Activated naive CD4-positive, alpha-beta T cell treated with anti-CD3 and anti-CD28 coated beads, Interleukin-2, amount 10 ng/mL, durations not matched to agents 7 days and 5 days (primary cell): ENCODE data around the gene NOXO1.
A peak's percentile ranks its signal among the peaks of the same experiment; 100 is the strongest.

Experiments used
- CTCF ChIA-PET: fragments of 350-600 bp; sonication (Branson Sonifier 250); formaldehyde crosslinking; loops from one replicate; lab custom pipeline; 2021; ENCODE audit warnings: antibody characterized with exemption; lab: Charles Lee
- DNase-seq: peaks from one replicate; pipeline ENCODE4 v3.0.0-alpha.2; 2020
- H3K27ac Mint-ChIP-seq: one replicate; pipeline ENCODE4 v1.8.0; 2021; ENCODE audit warnings: mild to moderate bottlenecking, moderate library complexity, mixed read lengths
- H3K27me3 Mint-ChIP-seq: one replicate; pipeline ENCODE4 v1.8.0; 2021; ENCODE audit warnings: mild to moderate bottlenecking, mixed read lengths
- H3K36me3 Mint-ChIP-seq: one replicate; pipeline ENCODE4 v1.8.0; 2021; ENCODE audit warnings: mixed read lengths
- H3K4me1 Mint-ChIP-seq: one replicate; pipeline ENCODE4 v1.8.0; 2021; ENCODE audit warnings: mixed read lengths
- H3K4me3 Mint-ChIP-seq: one replicate; pipeline ENCODE4 v1.8.0; 2021; ENCODE audit warnings: mild to moderate bottlenecking, moderate library complexity, mixed read lengths
- H3K9me3 Mint-ChIP-seq: one replicate; pipeline ENCODE4 v1.8.0; 2021; ENCODE audit warnings: mixed read lengths

Gene NOXO1

DNA sequence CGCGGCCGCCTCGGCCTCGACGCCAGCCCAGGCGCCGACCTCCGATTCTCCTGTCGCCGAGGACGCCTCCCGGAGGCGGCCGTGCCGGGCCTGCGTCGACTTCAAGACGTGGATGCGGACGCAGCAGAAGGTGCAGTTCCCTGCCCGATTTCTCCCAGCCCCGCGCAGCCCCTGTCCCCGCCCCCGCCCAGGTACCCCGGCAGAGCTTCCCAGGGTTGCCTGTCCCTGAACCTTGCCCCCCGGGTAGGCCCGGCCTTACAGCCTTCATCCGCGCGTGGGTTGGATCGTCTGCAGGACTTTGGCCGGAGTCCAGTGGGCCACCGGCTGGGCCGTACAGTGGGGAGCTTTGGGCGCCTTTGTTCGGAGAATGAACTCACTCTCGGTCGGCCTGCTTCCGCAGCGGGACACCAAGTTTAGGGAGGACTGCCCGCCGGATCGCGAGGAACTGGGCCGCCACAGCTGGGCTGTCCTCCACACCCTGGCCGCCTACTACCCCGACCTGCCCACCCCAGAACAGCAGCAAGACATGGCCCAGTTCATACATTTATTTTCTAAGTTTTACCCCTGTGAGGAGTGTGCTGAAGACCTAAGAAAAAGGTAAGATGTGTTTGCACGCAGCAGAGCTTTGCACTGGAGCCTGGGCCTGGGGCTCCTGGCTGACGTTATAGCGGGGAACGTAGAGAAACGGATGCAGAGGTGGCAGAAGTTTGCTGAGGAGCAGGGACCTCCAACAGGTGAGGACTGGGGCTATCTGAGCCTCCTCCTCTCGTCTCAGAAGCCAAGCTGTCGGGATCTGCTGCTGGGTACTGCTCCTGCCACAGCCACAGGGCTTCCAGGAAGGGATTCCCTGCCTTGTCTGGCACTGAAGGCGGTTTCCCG, 3.3 kb upstream of the NOXO1 start:
- H3K36me3 Mint-ChIP-seq = peaks cover 13% of the 10 kb centered on the region
- peaks cover 28% of the 10 kb centered on the region for H3K4me1 Mint-ChIP-seq
- no peak for DNase-seq
- no peaks in the 10 kb centered on the region for H3K9me3 Mint-ChIP-seq
- H3K27me3 Mint-ChIP-seq = peaks cover 82% of the 10 kb centered on the region
- H3K4me3 Mint-ChIP-seq = peak overlapping the region; percentile 80
- H3K27ac Mint-ChIP-seq = peak overlapping the region; percentile 71
- CTCF ChIA-PET = interaction anchor here (1.3 to 1.7 kb wide), 3 partner anchors 13 to 20 kb away, joined by 3 to 5 read pairs (median 5); partner anchors contain the start of gene TBL3

DNA sequence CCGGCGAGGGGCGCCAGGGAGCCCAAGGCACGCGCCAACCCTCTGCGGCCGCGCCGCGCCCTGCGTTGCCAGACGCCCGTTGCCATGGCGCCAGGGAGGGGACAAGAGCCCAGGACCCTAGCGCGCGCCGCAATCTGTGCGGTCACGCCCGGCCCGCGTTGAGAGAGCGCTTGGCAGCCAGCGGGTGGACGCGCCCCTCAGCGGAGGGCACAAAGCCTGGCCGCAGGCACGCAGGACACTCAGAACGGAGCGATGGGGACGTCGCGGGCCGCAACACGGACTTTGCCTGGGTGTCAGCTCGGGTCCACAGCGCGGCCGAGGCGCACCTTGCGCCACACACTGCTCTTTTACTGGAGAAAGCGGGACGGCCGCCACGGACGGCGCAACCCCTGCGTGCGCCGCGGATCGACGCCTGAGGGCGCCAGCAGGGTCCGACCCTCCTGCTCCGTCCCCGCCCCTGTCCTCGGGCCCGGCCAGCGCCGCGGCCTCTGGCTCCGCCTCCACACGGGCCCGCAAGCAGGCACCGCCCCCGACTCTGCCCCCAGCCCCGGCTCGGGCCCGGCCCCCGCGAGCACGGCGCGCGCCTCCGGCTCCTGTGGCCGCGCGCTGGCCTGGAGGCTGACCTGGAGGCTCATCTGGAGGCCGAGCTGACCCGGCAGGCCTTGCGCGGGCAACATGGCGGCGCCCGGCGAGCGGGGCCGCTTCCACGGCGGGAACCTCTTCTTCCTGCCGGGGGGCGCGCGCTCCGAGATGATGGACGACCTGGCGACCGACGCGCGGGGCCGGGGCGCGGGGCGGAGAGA, 2.5 kb upstream of the NOXO1 start, which contains the start of gene GFER:
Gene GFER (plus strand): TSS at position 650 of the 803 bp plus-strand sequence. CDS start 26 bp downstream, at position 676.
- Mint-ChIP-seq H3K27me3 (peaks cover 78% of the 10 kb centered on the region), H3K36me3 (peaks cover 13% of the 10 kb centered on the region), H3K4me3 (peak within 1 kb of the TSS; percentile 80), H3K4me1 (peaks cover 25% of the 10 kb centered on the region), H3K9me3 (no peaks in the 10 kb centered on the region), H3K27ac (peak within 1 kb of the TSS; percentile 71)
- DNase-seq = peak; percentile 80
- CTCF ChIA-PET = interaction anchor here (1.5 to 1.7 kb wide), 2 partner anchors 12 to 20 kb away, joined by 5 read pairs; partner anchors contain the start of gene TBL3

DNA sequence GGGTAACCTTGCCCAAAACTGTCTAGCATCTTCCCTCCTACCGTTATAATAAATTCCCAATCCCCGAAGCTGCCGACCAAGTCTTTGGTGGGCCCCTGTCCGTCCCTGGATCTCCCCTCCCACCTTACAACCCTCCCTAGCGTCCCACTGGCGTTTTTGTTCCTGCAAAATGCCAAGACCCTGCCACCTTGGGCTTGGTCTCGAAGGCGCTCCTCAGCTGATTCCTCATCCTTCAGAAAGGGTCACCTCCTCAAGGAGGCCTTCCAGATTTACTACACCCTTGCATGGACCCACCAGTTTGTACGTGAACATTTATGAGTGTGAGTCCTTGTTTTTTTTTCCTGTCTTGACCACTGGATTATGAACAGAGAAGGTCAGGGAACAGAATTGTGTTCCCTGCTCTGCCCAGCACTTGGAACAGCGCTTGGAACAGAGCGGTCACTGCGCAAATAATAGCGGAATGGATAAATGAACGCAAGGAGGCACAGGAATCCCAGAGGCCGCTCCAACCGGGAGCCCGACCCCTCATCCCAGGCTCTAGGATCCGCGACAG, 1.8 kb upstream of the NOXO1 start:
- H3K9me3 Mint-ChIP-seq = no peaks in the 10 kb centered on the region
- H3K4me1 Mint-ChIP-seq = peaks cover 22% of the 10 kb centered on the region
- H3K36me3 Mint-ChIP-seq = peaks cover 10% of the 10 kb centered on the region
- H3K27ac Mint-ChIP-seq = peak overlapping the region; percentile 52
- H3K27me3 Mint-ChIP-seq = peaks cover 71% of the 10 kb centered on the region
- H3K4me3 Mint-ChIP-seq = peak overlapping the region; percentile 80
- no peak for DNase-seq
- CTCF ChIA-PET = interaction anchor here (1.1 kb wide), 1 partner anchor 21 kb away, joined by 5 read pairs; no protein-coding TSS in a partner anchor

GRCh38 chr16:1982013-1982433, 754 bp upstream of the NOXO1 start:
- Mint-ChIP-seq H3K4me3 (peak overlapping the region; percentile 80), H3K4me1 (peaks cover 22% of the 10 kb centered on the region), H3K27me3 (peaks cover 70% of the 10 kb centered on the region), H3K27ac (no peak overlapping the region), H3K36me3 (peaks cover 13% of the 10 kb centered on the region), H3K9me3 (no peaks in the 10 kb centered on the region)
- CTCF ChIA-PET = interaction anchor here (1.1 to 1.2 kb wide), 2 partner anchors 22 to 173 kb away, joined by 3 to 5 read pairs; no protein-coding TSS in a partner anchor
- no peak for DNase-seq

- H3K4me3 Mint-ChIP-seq = no peak overlapping the region
- no peaks in the 10 kb centered on the region for H3K9me3 Mint-ChIP-seq
- DNase-seq = no peak
- peaks cover 20% of the 10 kb centered on the region for H3K4me1 Mint-ChIP-seq
- H3K27me3 Mint-ChIP-seq = peaks cover 62% of the 10 kb centered on the region
- no peak overlapping the region for H3K27ac Mint-ChIP-seq
- CTCF ChIA-PET = no interaction called here
- peaks cover 10% of the 10 kb centered on the region for H3K36me3 Mint-ChIP-seq
These were observed 540 bp downstream of the NOXO1 start for GRCh38 chr16:1980770-1981087.

DNA sequence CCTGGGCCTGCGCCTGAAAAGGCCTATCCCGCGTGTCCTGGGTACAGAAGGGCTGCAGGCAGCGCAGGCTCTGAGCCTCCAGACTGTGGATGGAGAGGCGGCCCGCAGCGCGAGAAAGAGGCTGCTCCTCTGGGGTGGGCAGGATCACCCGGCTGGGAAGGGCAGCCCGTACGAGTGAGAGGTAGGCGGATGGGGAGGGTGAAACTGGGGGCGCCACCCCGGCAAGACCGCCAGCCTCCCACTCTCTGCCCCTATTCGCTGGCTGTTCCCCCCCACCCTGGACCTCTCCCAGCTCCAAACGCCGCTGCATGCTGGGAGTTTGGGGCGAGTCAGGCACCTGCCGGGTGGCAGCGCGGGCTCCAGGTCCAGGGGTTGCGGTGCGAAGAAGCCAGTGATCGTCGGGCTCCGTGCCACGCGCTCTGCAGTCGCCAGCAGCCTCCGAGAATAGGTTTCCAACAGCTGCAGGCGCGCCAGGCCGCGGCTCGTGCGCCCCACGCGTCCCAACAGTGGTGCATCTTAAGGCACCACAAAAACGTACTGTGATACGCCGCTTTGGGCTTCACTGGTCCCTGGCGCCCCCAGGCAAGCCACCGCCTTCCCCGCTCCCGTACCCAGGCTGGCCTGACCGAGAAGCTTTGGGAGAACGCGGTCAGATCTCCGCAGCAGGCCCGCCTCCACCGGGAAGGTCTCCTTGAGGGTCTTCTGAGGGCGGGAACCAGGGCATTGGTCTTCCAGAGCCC, 1.1 kb downstream of the NOXO1 start:
- no peak overlapping the region for H3K4me3 Mint-ChIP-seq
- peaks cover 14% of the 10 kb centered on the region for H3K4me1 Mint-ChIP-seq
- peaks cover 62% of the 10 kb centered on the region for H3K27me3 Mint-ChIP-seq
- H3K9me3 Mint-ChIP-seq = no peaks in the 10 kb centered on the region
- H3K36me3 Mint-ChIP-seq = peaks cover 11% of the 10 kb centered on the region
- CTCF ChIA-PET = no interaction called here
- no peak overlapping the region for H3K27ac Mint-ChIP-seq
- no peak for DNase-seq

GRCh38 chr16:1979271-1980029, 1.8 kb downstream of the NOXO1 start:
- no peak overlapping the region for H3K27ac Mint-ChIP-seq
- peaks cover 9% of the 10 kb centered on the region for H3K4me1 Mint-ChIP-seq
- H3K9me3 Mint-ChIP-seq = no peaks in the 10 kb centered on the region
- H3K27me3 Mint-ChIP-seq = peaks cover 59% of the 10 kb centered on the region
- peaks cover 14% of the 10 kb centered on the region for H3K36me3 Mint-ChIP-seq
- no peak overlapping the region for H3K4me3 Mint-ChIP-seq
- CTCF ChIA-PET = no interaction called here
- DNase-seq = no peak

GRCh38 chr16:1978476-1979120, 2.7 kb downstream of the NOXO1 start:
- Mint-ChIP-seq H3K27ac (no peak overlapping the region), H3K4me1 (peaks cover 14% of the 10 kb centered on the region), H3K4me3 (no peak overlapping the region), H3K27me3 (peaks cover 51% of the 10 kb centered on the region), H3K36me3 (peaks cover 14% of the 10 kb centered on the region), H3K9me3 (no peaks in the 10 kb centered on the region)
- DNase-seq = no peak
- CTCF ChIA-PET = no interaction called here

- CTCF ChIA-PET = no interaction called here
- H3K4me1 Mint-ChIP-seq = peaks cover 16% of the 10 kb centered on the region
- H3K36me3 Mint-ChIP-seq = peaks cover 13% of the 10 kb centered on the region
- DNase-seq = no peak
- no peak overlapping the region for H3K4me3 Mint-ChIP-seq
- H3K27me3 Mint-ChIP-seq = peaks cover 44% of the 10 kb centered on the region
- H3K9me3 Mint-ChIP-seq = no peaks in the 10 kb centered on the region
- H3K27ac Mint-ChIP-seq = no peak overlapping the region
These were observed 3.4 kb downstream of the NOXO1 start for GRCh38 chr16:1977875-1978268.

GRCh38 chr16:1976951-1977874, 4.1 kb downstream of the NOXO1 start:
- Mint-ChIP-seq H3K9me3 (no peaks in the 10 kb centered on the region), H3K4me3 (no peak overlapping the region), H3K27me3 (peaks cover 37% of the 10 kb centered on the region), H3K27ac (no peak overlapping the region), H3K36me3 (peaks cover 13% of the 10 kb centered on the region), H3K4me1 (peaks cover 19% of the 10 kb centered on the region)
- CTCF ChIA-PET = no interaction called here
- no peak for DNase-seq

GRCh38 chr16:1976216-1976520, 5.1 kb downstream of the NOXO1 start:
- CTCF ChIA-PET = no interaction called here
- Mint-ChIP-seq H3K4me1 (peaks cover 26% of the 10 kb centered on the region), H3K27ac (no peak overlapping the region), H3K9me3 (no peaks in the 10 kb centered on the region), H3K27me3 (peaks cover 27% of the 10 kb centered on the region), H3K36me3 (peaks cover 17% of the 10 kb centered on the region), H3K4me3 (no peak overlapping the region)
- DNase-seq = no peak
